Stimulated activated CD8-positive, alpha-beta memory T cell treated with anti-CD3 and anti-CD28 coated beads, Interleukin-15, amount 100 ng/mL, for 24 hours (primary cell): ENCODE measurements around the gene METRNL.

Experiments
- DNase-seq: peaks from one replicate; pipeline ENCODE4 v3.0.0-alpha.2; 2020; ENCODE audit warnings: low read depth

METRNL gene

DNA sequence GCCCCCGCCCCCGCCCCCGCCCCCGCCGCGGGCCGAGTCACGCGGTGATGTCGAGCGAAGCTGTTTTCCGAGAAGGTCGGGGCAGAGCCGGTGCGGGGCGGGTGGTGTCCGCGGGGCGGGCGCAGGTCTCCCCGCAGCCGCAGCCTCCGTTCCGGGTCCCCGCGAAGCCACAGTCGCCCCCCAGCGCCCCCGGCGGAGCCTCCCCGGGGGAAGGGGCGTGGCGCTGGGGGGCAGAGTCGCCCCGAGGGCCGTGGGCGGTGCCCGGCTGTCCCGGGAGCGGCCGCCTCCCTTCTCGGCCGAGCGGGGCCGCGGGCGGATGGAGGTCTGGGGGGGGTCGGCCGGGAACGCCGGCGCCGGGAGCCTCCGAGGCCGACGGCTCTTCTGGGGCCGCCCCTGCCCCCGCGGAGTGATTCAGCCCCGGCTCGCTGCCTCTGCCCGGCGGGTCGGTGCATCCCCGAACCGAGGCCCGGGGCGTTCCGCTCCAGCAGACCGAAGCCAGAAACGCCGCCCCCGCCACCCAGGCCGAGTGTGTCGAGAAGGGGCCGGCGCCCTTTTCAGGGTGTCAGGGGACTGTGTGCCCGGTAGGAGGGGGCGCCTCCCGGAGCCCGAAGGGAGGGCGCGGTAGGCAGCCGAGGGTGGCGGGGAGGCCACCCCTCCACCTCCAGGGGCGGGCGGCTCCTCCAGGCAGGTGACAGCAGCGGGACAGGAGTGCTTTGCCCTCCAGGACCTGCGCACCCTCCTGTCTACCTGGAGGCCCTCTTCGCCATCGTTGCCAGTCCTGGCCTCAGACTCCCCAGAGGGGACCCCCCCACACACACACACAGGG is 1.7 kb downstream of the METRNL start:
- DNase-seq: no peak

DNA sequence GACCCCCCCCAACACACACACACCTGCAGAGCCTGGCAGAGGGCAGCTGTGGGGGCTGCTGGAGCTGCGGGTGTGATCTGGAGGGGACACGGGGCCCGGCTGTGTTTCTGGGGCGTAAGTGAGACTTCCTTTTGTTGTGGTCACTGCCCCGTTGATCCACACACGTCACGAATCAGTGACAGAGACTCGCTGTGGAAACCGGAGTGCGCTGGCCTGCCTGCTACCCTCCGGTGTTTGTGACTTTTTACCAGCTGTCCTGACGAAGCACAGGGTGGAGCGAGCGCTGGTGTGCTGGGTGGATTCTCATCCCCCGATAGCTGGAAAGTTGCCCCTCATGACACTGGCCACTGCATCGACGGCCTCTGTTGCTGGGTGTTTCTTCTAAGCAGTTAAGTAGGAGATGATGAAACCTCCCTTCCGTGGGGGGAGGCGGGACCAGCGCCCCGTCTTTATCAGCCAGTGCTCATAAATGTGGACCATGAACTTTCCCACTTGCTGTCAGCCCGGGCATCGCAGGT is 2.3 kb downstream of the METRNL start:
- no peak for DNase-seq

DNA sequence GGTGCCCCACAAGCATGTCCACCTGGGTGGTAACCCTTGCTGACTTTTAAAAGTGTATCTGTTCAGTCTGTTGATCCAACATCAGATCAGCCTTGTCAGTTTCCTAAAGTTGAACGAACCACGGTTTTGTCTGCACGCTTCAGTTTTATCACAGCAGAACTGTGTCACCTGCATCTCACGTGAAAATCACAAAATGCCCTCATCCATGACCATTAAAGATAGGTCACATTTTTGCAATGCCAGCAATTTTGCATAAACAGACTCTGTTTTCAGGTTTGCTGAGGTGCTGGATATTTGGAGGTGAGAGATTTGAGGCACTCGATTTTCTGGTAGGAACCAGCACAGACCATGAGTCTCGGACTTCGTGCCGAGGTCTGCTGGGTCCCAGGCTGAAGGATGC is 3.0 kb downstream of the METRNL start:
- DNase-seq: no peak

DNA sequence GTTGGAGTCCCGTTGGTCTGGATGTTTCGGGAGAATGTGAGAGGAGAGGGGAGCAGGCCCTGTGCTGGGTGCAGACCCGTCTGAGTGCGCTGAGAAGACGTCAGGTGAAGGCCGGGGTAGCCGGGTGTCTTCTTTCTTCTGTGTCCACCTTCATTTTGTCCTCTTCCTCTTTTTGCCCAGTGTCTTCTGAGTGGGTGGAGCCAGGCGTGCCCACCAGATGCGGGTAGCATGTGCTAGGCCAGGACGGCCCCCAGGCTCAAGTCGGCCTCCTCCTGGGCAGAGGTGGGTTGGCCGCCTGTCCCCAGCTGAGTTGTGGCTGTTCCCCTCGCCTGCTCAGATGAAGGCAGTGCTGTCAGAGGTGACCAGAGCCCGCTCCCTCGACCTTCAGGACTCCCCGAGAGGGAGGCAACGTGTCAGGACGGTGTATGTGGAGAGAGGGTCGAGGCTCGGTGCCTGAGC is 3.5 kb downstream of the METRNL start:
- no peak for DNase-seq

DNA sequence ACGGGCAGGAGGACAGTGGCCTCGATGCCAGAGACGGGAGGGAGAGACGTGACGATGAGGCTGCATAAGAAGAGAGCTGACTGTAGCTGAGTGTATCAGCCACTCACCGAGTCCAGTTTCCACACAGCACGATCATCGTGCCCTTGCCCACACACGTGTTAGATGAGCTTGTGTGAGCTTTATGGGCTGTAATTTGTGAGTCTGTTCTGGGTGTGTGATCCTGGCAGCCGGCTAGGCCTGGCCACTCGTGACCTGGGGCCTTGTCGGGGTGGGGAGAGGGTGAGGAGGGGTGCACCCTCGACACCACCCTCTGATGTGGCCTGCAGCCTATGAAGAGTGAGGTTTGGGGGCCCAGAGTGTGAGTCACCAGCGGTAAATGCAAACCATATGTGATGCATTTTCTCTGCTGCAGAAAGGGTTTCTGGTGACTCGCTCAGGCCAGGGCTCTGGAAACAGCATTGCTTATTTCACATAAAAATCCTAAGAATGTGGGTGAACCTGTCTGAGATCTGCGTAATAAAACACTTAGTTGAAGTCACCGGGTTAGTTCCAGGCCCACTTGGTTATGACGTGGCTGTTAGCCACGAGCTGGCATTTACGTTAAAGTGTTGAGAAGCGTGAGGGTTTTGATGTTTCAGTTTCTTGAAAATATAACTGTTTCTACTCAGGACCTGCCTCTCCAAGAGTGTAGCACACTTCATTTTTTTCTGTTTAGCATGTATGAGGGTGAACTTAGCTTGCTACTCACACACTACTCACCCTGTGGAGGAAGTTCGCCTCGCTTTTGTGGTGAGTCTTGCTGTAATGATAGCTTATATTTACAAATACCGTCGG is 4.2 kb downstream of the METRNL start:
- no peak for DNase-seq

DNA sequence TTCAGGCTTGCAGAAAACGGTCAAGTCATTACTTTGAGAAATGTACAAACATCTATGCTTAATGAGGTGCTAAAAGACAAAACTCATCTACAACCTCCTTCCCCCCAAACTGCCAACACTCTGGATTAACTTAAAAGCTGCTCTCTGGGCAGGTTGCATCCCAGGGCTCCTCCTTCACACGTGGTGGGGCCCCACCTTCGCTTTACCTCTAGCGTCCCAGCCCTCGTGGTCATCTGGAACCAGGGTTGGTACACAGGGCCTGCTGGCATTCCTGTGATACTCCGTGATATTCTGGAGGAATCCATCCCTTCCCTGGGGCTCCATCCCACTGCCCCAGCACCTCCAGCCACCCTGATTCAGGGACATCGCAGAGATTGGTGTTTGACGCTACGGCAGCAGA is 4.8 kb downstream of the METRNL start:
- no peak for DNase-seq

DNA sequence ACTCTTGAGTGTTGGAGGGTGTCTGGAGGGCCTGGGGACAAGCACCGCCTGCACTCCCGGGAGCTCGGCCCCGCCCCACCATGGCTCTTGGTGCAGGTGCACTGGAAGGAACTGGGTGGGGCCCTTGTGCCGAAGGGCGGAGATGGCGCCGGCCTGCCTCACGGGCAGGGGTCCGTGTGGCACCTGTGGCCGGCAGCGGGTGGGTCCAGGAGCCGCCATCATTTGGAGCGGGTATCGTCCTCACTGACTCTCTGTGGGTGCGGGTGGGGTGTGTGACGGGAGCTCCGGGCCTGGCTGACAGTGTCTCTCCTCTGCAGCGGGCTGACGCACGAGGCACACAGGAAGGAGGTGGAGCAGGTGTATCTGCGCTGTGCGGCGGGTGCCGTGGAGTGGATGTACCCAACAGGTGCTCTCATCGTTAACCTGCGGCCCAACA is 5.2 kb downstream of the METRNL start:
- DNase-seq: no peak

DNA sequence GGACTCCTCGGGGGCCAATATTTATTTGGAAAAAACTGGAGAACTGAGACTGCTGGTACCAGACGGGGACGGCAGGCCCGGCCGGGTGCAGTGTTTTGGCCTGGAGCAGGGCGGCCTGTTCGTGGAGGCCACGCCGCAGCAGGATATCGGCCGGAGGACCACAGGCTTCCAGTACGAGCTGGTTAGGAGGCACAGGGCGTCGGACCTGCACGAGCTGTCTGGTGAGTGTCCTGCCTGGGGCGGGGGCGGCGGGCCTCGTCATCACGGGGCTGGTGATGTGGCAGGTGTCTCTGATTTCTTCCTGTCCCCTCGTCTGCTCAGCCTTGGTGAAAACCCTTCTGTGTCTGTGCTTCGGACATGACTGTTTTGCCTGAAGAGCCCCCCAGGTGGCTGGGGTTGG is 5.7 kb downstream of the METRNL start:
- no peak for DNase-seq

DNA sequence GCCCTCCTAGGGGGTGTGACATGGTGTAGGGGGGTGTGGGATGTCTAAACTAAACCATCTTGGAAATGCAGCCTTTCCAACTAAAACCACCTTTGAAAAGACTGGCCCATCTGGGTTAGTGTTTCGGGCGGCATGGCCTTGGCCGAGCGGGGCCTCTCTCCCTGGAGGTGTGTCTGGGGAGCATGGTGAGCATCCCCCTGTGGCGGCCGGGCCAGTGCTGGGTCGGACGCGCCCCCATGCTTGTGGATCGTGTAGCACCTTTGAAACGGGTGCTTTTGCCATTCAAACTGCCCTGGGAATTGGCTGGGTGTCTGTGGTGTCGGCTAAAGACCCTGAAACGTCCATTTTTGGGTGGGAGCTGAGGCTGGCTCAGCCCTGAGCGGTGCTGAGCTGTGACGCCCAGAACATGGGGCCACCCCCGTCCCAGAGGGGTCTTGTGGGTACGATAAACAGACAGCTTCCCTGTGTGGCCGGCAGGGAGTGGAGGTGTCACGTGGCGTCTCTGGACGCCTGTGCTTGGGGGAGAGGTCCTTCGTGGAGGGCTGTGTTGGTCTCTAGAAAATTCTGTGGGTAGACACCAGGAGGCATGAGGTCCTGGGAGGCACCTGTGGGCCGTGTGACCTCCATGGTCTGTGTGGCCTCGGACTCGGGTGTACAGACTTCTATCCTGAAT is 6.3 kb downstream of the METRNL start:
- no peak for DNase-seq

DNA sequence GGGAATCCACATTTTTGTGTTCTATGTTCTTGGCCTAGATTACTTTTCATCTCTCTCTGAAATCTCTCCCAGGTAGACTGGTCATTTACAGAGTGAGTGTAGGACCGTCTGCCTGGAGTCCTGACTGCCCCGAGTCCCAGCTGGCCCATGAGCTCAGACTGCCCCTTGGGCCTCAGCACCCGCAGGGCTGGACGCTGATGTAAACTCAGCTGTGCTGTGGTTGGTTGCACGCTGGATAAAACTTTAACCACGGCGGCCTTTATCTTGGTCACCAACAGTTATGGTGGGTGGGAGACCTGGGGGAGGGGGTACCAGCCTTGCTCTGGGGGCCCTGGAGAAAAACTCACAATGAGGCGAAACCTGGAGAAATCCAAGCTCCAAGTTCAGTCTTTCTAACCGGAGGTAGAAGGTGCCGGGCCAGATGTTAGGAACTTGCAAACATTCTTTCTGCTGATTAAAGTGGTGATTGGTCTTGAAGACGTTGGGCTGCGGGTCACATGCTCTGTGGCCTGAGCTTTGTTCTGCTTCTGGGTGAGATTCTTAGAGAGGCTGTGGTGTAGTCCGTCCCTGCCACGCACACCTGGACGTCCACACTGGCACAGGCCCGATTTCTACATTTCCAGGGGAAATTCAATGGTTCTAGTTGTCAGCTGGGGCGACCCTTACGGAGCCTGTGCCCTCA is 6.9 kb downstream of the METRNL start:
- DNase-seq: no peak

DNA sequence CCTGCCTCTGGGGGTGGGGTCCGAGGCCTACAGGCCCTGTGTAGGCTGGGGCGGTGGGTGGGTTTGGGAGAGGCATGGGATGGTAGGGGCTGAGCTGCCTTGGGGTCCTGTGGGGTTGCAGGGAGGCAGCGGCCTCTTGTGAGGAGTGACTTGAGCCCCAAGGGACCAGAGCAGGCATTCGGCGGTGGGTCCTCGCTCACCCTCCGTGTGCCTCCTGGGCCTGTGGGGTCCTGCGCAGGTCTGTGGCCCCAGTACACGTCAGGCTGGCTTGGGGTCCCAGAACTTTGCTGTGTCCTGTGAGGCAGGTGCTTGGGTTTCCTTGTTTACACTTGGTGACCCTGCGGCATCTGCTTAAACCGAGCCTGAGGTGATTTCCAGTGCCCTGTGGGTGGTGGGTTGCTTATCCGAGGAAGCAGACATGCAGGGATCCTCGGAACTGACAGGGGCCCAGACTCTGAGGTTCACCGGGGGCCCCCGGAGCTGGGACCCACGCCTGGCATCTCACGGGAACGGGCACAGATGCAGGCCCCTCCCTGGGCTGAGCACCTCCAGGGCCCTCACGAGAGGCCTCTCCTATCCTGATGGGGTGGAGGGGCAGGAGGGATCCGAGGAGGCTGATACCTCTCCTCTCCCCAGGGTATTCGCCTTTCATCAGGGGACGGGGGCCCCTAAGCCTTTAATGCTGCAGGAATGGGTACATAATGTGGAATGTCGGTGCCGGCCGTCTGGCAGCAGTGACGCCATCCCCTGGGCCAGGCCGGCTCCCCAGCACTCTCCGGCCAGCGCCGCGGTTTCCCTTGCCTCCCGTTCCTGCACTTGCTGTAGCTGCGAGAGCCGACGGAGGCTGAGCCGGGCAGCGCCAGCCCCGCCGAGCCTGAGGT is 7.7 kb downstream of the METRNL start:
- no peak for DNase-seq

DNA sequence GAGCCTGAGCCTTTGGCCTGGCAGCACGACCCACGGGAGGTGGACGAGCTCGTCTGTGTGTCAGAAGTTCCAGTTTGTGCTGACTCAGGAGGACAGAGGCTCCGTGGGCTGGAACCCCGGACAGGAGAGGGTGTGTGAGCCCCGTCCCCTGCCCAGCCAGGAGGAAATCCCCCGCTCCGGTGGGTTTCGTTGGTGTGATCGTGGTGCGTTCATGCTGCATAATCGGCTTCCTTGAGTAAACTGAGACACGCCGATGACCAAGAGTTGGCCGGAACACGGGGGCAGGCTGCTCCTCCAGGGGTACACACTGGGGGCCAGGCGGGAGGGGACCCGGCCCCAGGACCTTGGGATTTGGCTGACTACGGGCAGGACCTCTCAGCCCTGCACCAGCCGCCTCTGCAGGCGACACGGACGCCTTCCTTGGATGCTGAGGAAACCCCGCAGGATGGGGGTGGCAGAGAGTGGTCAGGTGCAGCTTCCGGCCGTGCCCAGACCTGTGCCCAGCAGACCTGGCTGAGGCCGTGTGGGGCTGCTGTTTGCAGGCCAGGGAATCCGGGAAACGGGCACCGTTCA is 8.5 kb downstream of the METRNL start:
- DNase-seq: no peak

DNA sequence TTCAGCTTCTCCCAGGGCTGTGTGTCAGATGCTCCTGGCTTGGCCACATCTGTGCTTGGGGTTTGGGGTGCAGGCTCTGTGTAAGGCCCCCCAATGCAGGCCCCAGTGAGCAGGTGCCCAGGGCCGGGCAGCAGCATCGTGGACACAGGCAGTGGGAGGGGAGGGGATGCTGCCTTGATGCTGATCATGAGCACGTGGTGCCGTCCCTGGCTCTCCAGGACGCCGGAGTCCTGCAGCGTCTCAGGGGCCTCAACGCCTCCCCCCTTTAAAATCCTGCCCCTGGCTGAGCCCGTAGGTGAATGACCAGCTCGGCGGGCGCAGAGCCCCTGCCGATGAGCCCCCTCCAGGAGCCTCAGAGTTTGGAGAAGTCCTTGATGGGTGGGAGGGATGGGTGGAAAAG is 9.0 kb downstream of the METRNL start:
- no peak for DNase-seq

DNA sequence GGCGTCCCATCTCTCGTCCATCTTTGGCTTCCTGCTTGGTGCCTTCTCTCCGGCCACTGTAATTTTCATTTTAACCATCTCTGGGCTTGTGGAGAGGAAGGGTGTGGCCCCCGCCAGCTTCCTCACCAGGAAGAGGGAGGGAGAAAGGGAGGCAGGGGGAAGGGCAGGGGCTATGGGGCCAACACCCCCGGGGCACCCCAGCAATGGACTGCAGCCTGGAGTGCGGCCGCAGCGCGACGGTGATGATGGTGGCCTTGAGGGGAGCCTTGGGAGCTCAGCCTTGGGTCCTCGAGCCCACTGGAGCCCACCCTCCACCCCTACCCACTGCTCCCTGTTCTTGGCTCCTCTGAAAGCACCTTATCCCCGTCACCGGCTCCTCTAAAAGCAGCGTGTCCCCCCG is 9.5 kb downstream of the METRNL start:
- DNase-seq: no peak

DNA sequence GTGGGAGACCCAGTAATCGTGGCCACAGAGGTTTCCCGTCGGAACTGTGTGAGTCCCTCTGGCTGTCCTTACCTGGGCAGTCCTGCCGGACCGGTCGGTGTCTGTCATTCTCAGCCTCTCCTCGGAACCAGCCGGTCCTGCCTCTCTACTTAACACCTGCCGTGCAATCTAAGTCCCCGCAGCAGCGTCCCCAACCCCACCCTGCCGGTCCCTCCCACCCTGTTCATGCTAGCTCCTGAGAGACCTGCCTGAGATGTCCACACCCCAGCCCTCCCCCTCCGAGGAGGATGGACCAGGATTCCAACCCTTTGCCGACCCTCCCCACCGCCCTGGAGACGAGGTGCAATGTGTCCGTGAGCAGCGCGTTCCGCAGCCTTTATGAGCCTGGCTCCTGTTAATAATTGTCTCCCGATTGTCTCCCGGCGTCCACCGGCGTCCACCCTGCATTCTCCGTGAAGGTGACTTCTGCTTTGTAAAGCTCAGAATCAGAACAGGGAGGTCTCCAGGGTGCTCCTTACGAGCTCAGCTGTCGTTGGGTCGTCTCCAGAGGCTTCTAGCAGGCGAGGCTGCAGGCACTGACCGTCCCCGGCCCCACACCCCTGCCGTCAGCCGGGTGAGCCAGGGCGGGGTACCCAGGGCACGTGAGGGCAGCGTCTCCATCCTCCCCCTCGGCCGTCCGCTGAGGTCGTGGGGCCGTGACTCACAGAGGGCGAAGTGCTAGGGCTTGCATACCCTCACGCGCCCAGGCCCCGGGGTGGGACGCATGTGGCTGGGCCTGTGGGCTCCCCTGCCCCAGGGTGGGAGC is 10.1 kb downstream of the METRNL start:
- DNase-seq: no peak

DNA sequence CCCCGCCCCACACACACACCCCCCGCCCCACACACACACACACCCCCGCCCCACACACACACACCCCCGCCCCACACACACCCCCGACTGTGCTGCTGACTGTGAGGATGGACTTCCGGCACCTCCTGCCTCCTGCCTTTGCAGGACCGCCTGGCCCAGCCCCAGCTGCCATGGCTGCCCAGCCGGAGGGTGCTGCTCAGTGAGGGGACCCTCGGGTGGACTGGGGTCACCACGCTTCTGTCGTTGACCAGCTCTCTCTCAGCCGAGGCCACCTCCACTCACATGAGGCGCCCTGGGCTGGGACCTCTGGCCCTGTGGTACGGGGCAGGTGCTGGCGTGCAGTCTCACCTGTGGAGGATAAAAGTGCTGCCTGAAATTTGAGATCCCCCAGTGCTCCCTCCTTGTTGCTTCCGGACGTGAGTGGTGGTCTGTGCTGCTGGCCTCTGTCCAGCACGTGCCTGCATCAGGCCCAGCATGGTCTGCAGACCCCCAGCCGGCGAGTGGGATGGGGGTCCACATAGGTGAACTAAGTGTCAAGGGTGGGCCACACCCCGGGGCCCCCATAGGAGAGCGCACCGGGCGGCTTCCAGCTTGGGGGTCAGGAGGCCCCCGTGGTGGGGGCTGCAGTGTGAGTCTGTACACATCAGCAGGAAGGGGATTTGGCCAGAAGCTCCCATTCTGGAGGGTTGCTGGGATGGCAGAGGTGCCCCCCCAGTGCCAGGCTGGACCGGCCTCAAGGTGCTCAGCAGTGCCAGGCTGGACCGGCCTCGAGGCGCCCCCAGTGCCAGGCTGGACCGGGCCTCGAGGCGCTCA is 11.2 kb downstream of the METRNL start:
- DNase-seq: no peak

DNA sequence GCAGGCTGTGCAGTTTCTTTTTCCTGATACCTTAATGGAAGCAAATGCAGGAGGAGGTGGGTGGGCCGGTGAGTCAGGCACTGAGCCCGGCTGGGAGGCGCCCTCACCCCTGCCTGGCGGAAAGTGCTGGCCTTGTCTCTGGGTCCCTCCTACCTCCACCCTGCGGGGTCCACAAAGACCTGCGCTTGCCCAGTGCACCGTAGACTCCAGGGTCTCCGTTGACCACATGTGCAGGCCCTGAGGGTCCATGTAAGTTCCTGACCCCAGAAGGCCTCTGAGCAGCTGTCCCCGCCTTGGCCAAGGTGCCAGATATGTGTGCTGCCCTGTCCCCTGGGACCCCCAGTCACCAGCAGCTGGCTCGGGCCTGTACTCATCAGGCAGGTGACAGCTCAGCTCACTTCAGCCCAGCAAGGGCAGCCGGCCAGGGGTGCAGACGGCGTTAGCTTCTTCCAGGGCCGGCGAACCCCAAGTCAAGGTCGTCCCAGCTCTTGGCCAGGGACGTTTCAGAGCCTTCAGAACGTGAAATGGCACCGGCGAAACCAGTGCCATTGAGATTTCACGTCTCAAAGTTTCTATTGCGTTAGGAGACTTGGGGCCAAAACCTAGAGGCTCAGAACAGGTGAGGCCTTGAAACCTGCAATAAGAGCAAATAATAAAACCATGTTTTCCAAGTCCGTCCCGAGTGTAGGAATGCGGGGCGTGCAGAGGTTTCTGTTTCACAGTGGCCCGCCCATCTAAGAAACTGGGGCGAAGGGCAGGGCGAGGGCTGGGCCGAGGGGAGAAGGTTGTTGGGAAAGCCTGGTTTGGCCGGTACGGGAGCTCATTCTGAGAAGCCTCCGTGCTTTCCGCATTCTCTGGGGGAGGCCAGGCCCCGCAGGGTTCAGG is 12.1 kb downstream of the METRNL start:
- DNase-seq: no peak

DNA sequence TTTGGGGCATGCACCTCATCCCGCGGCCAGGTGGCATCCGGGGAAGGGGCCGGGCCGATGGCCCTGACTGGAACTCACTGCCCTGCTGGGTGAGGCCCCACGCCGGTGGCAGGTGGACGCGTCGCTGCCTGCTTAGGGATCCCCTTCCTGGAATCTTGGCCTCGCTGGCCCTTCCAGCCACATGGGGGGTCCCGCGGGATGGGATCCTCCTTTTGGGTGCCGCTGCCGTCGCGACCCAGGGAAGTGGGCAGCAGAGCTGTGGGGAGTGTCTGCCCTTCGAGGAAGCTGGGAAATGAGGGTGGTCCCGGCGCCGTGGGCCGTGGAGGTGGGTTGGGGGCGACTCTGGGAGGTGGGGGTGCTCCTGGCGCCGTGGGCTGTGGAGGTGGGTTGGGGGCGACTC is 12.8 kb downstream of the METRNL start:
- DNase-seq: no peak
